IMR-90 (cell line): ENCODE results near the gene TMEM107. TPM values are rescaled to one million over a fixed set of nuclear protein-coding genes. Genes with fewer than 3 reads are reported as not detected.
A peak's percentile ranks its signal among the peaks of the same experiment; 100 is the strongest.

Experiments
- ATAC-seq: fragments of 200-7000 bp; cut with Tn5 transposase; 2 replicates; pipeline ENCODE4 v1.9.1; 2020; ENCODE audit warnings: low read depth, mild to moderate bottlenecking, moderate library complexity
- BruUV-seq: library from RNA; stranded (reverse); fragments of 400-500 nt; replicated peaks from 2 replicates; lab custom pipeline; 2021; lab: Mats Ljungman, UMichigan
- CTCF ChIA-PET: fragments of 300-600 bp; formaldehyde crosslinking; extraction: SDS; loops from one replicate; lab custom pipeline; 2021; ENCODE audit warnings: antibody characterized with exemption; lab: Yijun Ruan, JAX
- POLR2A ChIA-PET: fragments of 300-600 bp; sonication (Branson Sonifier 250); formaldehyde crosslinking; loops from one replicate; lab custom pipeline; 2022; ENCODE audit warnings: antibody characterized with exemption; ENCODE audit not compliant: unreplicated experiment; lab: Charles Lee
- DNase-seq: peaks from one replicate; pipeline ENCODE4 v3.0.0; 2013
- H2AFZ ChIP-seq: replicated peaks from 2 replicates; pipeline ENCODE3; 2013; ENCODE audit warnings: low read length, mild to moderate bottlenecking; ENCODE audit not compliant: poor library complexity
- H2AK5ac ChIP-seq: 2 replicates; pipeline ENCODE4 v1.6.1; 2013; ENCODE audit warnings: low read depth, low read length, inconsistent platforms
- H2AK9ac ChIP-seq: replicated peaks from 2 replicates; pipeline ENCODE3; 2013; ENCODE audit warnings: mild to moderate bottlenecking, low read depth, low read length, moderate library complexity; ENCODE audit not compliant: poor library complexity
- H2BK120ac ChIP-seq: 2 replicates; pipeline ENCODE4 v1.6.1; 2013; ENCODE audit warnings: low read depth, low read length, inconsistent platforms
- H2BK15ac ChIP-seq: 3 replicates; pipeline ENCODE4 v1.6.1; 2013; ENCODE audit warnings: low read depth, low read length, inconsistent platforms
- H2BK20ac ChIP-seq: 2 replicates; pipeline ENCODE4 v1.6.1; 2013; ENCODE audit warnings: low read depth, mild to moderate bottlenecking, inconsistent platforms, low read length, moderate library complexity
- H2BK5ac ChIP-seq: 2 replicates; pipeline ENCODE4 v1.6.1; 2013; ENCODE audit warnings: mild to moderate bottlenecking, low read depth, low read length, inconsistent platforms; ENCODE audit not compliant: poor library complexity, severe bottlenecking
- H3K14ac ChIP-seq: replicated peaks from 2 replicates; pipeline ENCODE4 v1.6.1; 2013; ENCODE audit warnings: low read depth, low read length, inconsistent platforms
- H3K18ac ChIP-seq: 2 replicates; pipeline ENCODE4 v1.6.1; 2013; ENCODE audit warnings: low read depth, low read length, control low read depth
- H3K23ac ChIP-seq: 2 replicates; pipeline ENCODE4 v1.6.1; 2013; ENCODE audit warnings: low read depth, low read length, inconsistent platforms
- H3K27ac ChIP-seq: 2 replicates; pipeline ENCODE4 v1.5.1; 2013; ENCODE audit warnings: mild to moderate bottlenecking, control low read depth, low read length; ENCODE audit not compliant: insufficient read depth
- H3K27me3 ChIP-seq: 2 replicates; pipeline ENCODE4 v1.6.1; 2013; ENCODE audit warnings: low read length; ENCODE audit not compliant: control insufficient read depth, insufficient read depth
- H3K36me3 ChIP-seq: 2 replicates; pipeline ENCODE4 v1.6.1; 2013; ENCODE audit warnings: low read length, mixed read lengths; ENCODE audit not compliant: control insufficient read depth, insufficient read depth
- H3K4ac ChIP-seq: 2 replicates; pipeline ENCODE4 v1.6.1; 2013; ENCODE audit warnings: low read depth, low read length, inconsistent platforms
- H3K4me1 ChIP-seq: 2 replicates; pipeline ENCODE4 v1.6.1; 2013; ENCODE audit warnings: low read length, mixed read lengths; ENCODE audit not compliant: control insufficient read depth, insufficient read depth
- H3K4me2 ChIP-seq: 2 replicates; pipeline ENCODE4 v1.6.1; 2013; ENCODE audit warnings: low read depth, mild to moderate bottlenecking, control low read depth, low read length, moderate library complexity
- H3K4me3 ChIP-seq: 2 replicates; pipeline ENCODE4 v1.5.1; 2013; ENCODE audit warnings: low read depth, mild to moderate bottlenecking, control low read depth, low read length, moderate library complexity; ENCODE audit not compliant: insufficient read depth
- H3K56ac ChIP-seq: 2 replicates; pipeline ENCODE4 v1.6.1; 2013; ENCODE audit warnings: low read length, inconsistent platforms; ENCODE audit not compliant: insufficient read depth; ENCODE audit errors: extremely low read depth
- H3K79me1 ChIP-seq, 2 experiments: 2 replicates each; pipeline ENCODE4 v1.6.1; 2013; ENCODE audit warnings: low read length in 2 of 2, inconsistent platforms in 1 of 2, low read depth in 1 of 2
- H3K9ac ChIP-seq: 2 replicates; pipeline ENCODE4 v1.6.1; 2013; ENCODE audit warnings: low read depth, low read length, control low read depth
- H3K9me1 ChIP-seq: 2 replicates; pipeline ENCODE4 v1.6.1; 2013; ENCODE audit warnings: low read length, inconsistent platforms; ENCODE audit not compliant: insufficient read depth
- H3K9me3 ChIP-seq: 2 replicates; pipeline ENCODE4 v1.6.1; 2013; ENCODE audit warnings: low read length; ENCODE audit not compliant: control insufficient read depth, insufficient read depth
- H4K20me1 ChIP-seq: 2 replicates; pipeline ENCODE4 v1.6.1; 2013; ENCODE audit warnings: low read length, inconsistent platforms; ENCODE audit not compliant: insufficient read depth
- H4K5ac ChIP-seq: 2 replicates; pipeline ENCODE4 v1.6.1; 2013; ENCODE audit warnings: mild to moderate bottlenecking, low read depth, low read length, control low read depth
- H4K8ac ChIP-seq, 2 experiments: 2 replicates each; pipeline ENCODE4 v1.6.1; 2013; ENCODE audit warnings: low read depth in 2 of 2, low read length in 2 of 2, control low read depth in 1 of 2, inconsistent platforms in 1 of 2
- H4K91ac ChIP-seq: 2 replicates; pipeline ENCODE4 v1.6.1; 2013; ENCODE audit warnings: low read depth, low read length, inconsistent platforms; ENCODE audit not compliant: insufficient read depth
- MAZ ChIP-seq: IDR thresholded peaks from 2 replicates; pipeline ENCODE4 v1.6.1; 2012; ENCODE audit warnings: low read depth, mild to moderate bottlenecking, low read length, improper control_type of control experiment, moderate library complexity, borderline replicate concordance
- MXI1 ChIP-seq: IDR thresholded peaks from 2 replicates; pipeline ENCODE4 v1.6.1; 2012; ENCODE audit warnings: low read depth, mild to moderate bottlenecking, low read length, moderate library complexity, borderline replicate concordance
- WGBS, 2 experiments: methylation state at CpG; one replicate each; pipeline versions ENCODE4 v1.1.5 to v1.1.7; 2013; ENCODE audit warnings: missing lambda C conversion rate in 2 of 2; ENCODE audit not compliant: insufficient read length in 1 of 2; ENCODE audit errors: extremely low coverage in 2 of 2; 5-methylcytosine and 5-hydroxymethylcytosine counted together
- dilution Hi-C: fragments of 300-500 bp; cut with HindIII; formaldehyde crosslinking; loops from one replicate; pipeline ENCODE4 v1.14.3; 2018; ENCODE audit warnings: low sequenced_read_pairs; ENCODE audit not compliant: unreplicated experiment
- in situ Hi-C: fragments of 300-500 bp; cut with MboI; formaldehyde crosslinking; loops from 3 replicates; pipeline ENCODE4 v1.14.3; 2019; ENCODE audit warnings: low sequenced_read_pairs, inconsistent platforms, mixed read lengths
- intact Hi-C: fragments of 100-400 bp; cut with micrococcal nuclease; formaldehyde crosslinking; loops from 2 replicates; pipeline ENCODE4 v1.10.0; 2022
- polyA plus RNA-seq, 3 experiments: library from polyadenylated mRNA; depleted of rRNA; stranded (reverse); fragments of >200 nt; gene quantifications; 2 replicates each; pipeline ENCODE4 v1.2.3, GENCODE V29; 2012; ENCODE audit warnings: low replicate concordance in 1 of 3
- total RNA-seq: library from RNA; depleted of rRNA; stranded (reverse); fragments of >200 nt; gene quantifications from 2 replicates; pipeline ENCODE4 v1.2.3, GENCODE V29; 2012

Gene TMEM107
- total and polyA plus RNA-seq, 2 of the 4 experiments (the other 2 are of a cell fraction) = 12.9 to 14.3 TPM

- peaks cover 8% of the 10 kb centered on the region for H3K4me1 ChIP-seq
- no peak overlapping the region for H3K27ac ChIP-seq
- no peaks in the 10 kb centered on the region for H3K27me3 ChIP-seq
- H3K56ac ChIP-seq = no peak overlapping the region
- no peak overlapping the region; a peak in 1 of 4 replicates for H4K8ac ChIP-seq
- H3K9me1 ChIP-seq = peaks cover 7% of the 10 kb centered on the region; the same call in 1 of the 2 replicates
- no peak overlapping the region for H3K4ac ChIP-seq
- peak overlapping the region; percentile 5 for H2AK9ac ChIP-seq
- no peak overlapping the region for H4K5ac ChIP-seq
- 2% methylated on average over 12 of the region's 45 CpGs; no CpG with 5 or more reads in 1 of the 2 experiments for WGBS, 2 experiments
- H2BK20ac ChIP-seq = no peak overlapping the region
- DNase-seq (peak; percentile 52), ATAC-seq (peak; percentile 41)
- intact Hi-C loops (no loop called here), in situ Hi-C loops (no loop called here), dilution Hi-C loops (no loop called here)
- BruUV-seq = no TSS peak
- H2AK5ac ChIP-seq = no peak overlapping the region
- POLR2A ChIA-PET = no interaction called here
- no peak overlapping the region for H4K91ac ChIP-seq
- peak; percentile 12; the same call in 1 of the 2 replicates for TF ChIP-seq MAZ
- TF ChIP-seq MXI1 = no peak
- H3K9ac ChIP-seq = peak overlapping the region; percentile 63; the same call in 1 of the 2 replicates
- H2BK15ac ChIP-seq = no peak overlapping the region
- no peak overlapping the region for H3K18ac ChIP-seq
- no peak overlapping the region for H3K14ac ChIP-seq
- H3K36me3 ChIP-seq = no peaks in the 10 kb centered on the region
- H3K9me3 ChIP-seq = no peaks in the 10 kb centered on the region
- no peak overlapping the region for H2BK120ac ChIP-seq
- H2AFZ ChIP-seq = peak overlapping the region; percentile 90
- no peak overlapping the region for H3K23ac ChIP-seq
- CTCF ChIA-PET = interaction anchor here (0.6 kb wide), 1 partner anchor 62 kb away, joined by 3 read pairs; no protein-coding TSS in a partner anchor
- H3K4me3 ChIP-seq = peak overlapping the region; percentile 79
- H3K79me1 ChIP-seq = no peaks in the 10 kb centered on the region; a peak in 1 of 4 replicates
- no peak overlapping the region for H2BK5ac ChIP-seq
- H3K4me2 ChIP-seq = peak overlapping the region; percentile 95
- H4K20me1 ChIP-seq = no peaks in the 10 kb centered on the region
Observed at GRCh38 chr17:8126491-8127066, 49.6 kb downstream of the TMEM107 start.
